ENCODE results near the gene FBXL19. TPM values are rescaled to one million over a fixed set of nuclear protein-coding genes. Genes with fewer than 3 reads are reported as not detected.

The FBXL19 gene
- total and polyA plus RNA-seq, 2 of the 13 experiments (the other 11 are each of a cell fraction or from before 2014, with no cell fraction given): 6.0 to 13.7 TPM

- TF ChIP-seq, protein P1, sequence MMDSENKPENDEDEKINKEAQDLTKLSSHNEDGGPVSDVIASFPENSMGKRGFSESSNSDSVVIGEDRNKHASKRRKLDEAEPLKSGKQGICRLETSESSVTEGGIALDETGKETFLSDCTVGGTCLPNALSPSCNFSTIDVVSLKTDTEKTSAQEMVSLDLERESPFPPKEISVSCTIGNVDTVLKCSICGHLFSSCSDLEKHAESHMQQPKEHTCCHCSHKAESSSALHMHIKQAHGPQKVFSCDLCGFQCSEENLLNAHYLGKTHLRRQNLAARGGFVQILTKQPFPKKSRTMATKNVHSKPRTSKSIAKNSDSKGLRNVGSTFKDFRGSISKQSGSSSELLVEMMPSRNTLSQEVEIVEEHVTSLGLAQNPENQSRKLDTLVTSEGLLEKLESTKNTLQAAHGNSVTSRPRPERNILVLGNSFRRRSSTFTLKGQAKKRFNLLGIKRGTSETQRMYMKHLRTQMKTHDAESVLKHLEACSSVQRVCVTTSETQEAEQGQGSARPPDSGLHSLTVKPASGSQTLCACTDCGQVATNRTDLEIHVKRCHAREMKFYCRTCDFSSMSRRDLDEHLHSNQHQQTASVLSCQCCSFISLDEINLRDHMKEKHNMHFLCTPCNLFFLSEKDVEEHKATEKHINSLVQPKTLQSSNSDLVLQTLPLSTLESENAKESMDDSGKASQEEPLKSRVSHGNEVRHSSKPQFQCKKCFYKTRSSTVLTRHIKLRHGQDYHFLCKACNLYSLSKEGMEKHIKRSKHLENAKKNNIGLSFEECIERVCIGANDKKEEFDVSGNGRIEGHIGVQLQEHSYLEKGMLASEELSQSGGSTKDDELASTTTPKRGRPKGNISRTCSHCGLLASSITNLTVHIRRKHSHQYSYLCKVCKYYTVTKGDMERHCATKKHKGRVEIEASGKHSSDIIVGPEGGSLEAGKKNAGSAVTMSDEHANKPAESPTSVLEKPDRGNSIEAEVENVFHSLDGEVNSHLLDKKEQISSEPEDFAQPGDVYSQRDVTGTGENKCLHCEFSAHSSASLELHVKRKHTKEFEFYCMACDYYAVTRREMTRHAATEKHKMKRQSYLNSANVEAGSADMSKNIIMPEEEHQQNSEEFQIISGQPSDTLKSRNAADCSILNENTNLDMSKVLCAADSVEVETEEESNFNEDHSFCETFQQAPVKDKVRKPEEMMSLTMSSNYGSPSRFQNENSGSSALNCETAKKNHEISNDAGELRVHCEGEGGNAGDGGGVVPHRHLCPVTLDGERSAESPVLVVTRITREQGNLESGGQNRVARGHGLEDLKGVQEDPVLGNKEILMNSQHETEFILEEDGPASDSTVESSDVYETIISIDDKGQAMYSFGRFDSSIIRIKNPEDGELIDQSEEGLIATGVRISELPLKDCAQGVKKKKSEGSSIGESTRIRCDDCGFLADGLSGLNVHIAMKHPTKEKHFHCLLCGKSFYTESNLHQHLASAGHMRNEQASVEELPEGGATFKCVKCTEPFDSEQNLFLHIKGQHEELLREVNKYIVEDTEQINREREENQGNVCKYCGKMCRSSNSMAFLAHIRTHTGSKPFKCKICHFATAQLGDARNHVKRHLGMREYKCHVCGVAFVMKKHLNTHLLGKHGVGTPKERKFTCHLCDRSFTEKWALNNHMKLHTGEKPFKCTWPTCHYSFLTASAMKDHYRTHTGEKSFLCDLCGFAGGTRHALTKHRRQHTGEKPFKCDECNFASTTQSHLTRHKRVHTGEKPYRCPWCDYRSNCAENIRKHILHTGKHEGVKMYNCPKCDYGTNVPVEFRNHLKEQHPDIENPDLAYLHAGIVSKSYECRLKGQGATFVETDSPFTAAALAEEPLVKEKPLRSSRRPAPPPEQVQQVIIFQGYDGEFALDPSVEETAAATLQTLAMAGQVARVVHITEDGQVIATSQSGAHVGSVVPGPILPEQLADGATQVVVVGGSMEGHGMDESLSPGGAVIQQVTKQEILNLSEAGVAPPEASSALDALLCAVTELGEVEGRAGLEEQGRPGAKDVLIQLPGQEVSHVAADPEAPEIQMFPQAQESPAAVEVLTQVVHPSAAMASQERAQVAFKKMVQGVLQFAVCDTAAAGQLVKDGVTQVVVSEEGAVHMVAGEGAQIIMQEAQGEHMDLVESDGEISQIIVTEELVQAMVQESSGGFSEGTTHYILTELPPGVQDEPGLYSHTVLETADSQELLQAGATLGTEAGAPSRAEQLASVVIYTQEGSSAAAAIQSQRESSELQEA (CRISPR knock-in tag; IDR thresholded peaks at IDR 0.05; ENCODE audit: not compliant biosample characterization): no peak
- TF ChIP-seq DZIP1 (CRISPR knock-in tag; IDR thresholded peaks at IDR 0.05) (peak; percentile 85; the same call in 1 of the 2 replicates), GABPA (IDR thresholded peaks at IDR 0.05; ENCODE audit: low read depth, low read length) (0 out of 2 replicates have a peak, but pooled peaks have one; percentile 21), GABPA (CRISPR knock-in tag; IDR thresholded peaks at IDR 0.05; ENCODE audit: low read depth) (no peak), GZF1 (CRISPR knock-in tag; IDR thresholded peaks at IDR 0.05) (no peak), ZNF232 (CRISPR knock-in tag; IDR thresholded peaks at IDR 0.05; ENCODE audit: borderline replicate concordance) (no peak), NR2C2 (CRISPR knock-in tag; IDR thresholded peaks at IDR 0.05; ENCODE audit: borderline replicate concordance) (no peak), ZNF121 (CRISPR knock-in tag; IDR thresholded peaks at IDR 0.05) (no peak), SMC3 (IDR thresholded peaks at IDR 0.05; ENCODE audit: low read length) (no peak), TAF15 (IDR thresholded peaks at IDR 0.05; ENCODE audit: low read depth, low read length, poor library complexity, severe bottlenecking) (no peak), ZNF501 (CRISPR knock-in tag; IDR thresholded peaks at IDR 0.05) (no peak), KAT8 (CRISPR knock-in tag; IDR thresholded peaks at IDR 0.05) (peak; percentile 35; the same call in 1 of the 2 replicates), MAFG (CRISPR knock-in tag; IDR thresholded peaks at IDR 0.05) (no peak), KLF13 (CRISPR knock-in tag; IDR thresholded peaks at IDR 0.05) (no peak), ZMAT3 (CRISPR knock-in tag; conservative IDR thresholded peaks at IDR 0.05) (0 out of 2 replicates have a peak, but pooled peaks have one; percentile 29)
- TF ChIP-seq, protein P2, sequence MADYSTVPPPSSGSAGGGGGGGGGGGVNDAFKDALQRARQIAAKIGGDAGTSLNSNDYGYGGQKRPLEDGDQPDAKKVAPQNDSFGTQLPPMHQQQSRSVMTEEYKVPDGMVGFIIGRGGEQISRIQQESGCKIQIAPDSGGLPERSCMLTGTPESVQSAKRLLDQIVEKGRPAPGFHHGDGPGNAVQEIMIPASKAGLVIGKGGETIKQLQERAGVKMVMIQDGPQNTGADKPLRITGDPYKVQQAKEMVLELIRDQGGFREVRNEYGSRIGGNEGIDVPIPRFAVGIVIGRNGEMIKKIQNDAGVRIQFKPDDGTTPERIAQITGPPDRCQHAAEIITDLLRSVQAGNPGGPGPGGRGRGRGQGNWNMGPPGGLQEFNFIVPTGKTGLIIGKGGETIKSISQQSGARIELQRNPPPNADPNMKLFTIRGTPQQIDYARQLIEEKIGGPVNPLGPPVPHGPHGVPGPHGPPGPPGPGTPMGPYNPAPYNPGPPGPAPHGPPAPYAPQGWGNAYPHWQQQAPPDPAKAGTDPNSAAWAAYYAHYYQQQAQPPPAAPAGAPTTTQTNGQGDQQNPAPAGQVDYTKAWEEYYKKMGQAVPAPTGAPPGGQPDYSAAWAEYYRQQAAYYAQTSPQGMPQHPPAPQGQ (CRISPR knock-in tag; IDR thresholded peaks at IDR 0.05; ENCODE audit: borderline replicate concordance): no peak
Measured at GRCh38 chr16:30902029-30902972, 21.1 kb upstream of the FBXL19 start (continued).

Measured in HepG2 (cell line).